GM12878 (cell line): ENCODE results near the gene UBE2D3. TPM values are rescaled to one million over a fixed set of nuclear protein-coding genes. Genes with fewer than 3 reads are reported as not detected.

Experiments used
- ATAC-seq: fragments of 200-7000 bp; cut with Tn5 transposase; 3 replicates; pipeline ENCODE4 v1.9.1; 2020; ENCODE audit warnings: mild to moderate bottlenecking, moderate library complexity
- BruUV-seq: library from RNA; stranded (reverse); fragments of 400-500 nt; replicated peaks from 2 replicates; lab custom pipeline; 2021; lab: Mats Ljungman, UMichigan
- CTCF ChIA-PET: fragments of 300-600 bp; sonication (Branson Sonifier 250); formaldehyde crosslinking; extraction: SDS; loops from one replicate; lab custom pipeline; 2021; ENCODE audit warnings: inconsistent platforms; lab: Yijun Ruan, JAX
- POLR2A ChIA-PET: fragments of 350-600 bp; formaldehyde crosslinking; extraction: SDS; loops from one replicate; lab custom pipeline; 2021; ENCODE audit warnings: inconsistent platforms; lab: Charles Lee
- RAD21 ChIA-PET: fragments of 300-600 bp; sonication (Branson Sonifier 250); formaldehyde crosslinking; loops from one replicate; lab custom pipeline; 2023; ENCODE audit warnings: antibody characterized with exemption; ENCODE audit not compliant: unreplicated experiment; lab: Charles Lee
- SMC1A ChIA-PET: fragments of 300-600 bp; sonication (Branson Sonifier 250); formaldehyde crosslinking; loops from one replicate; lab custom pipeline; 2023; ENCODE audit not compliant: unreplicated experiment, uncharacterized antibody; lab: Charles Lee
- DNase-seq: peaks from one replicate; pipeline ENCODE4 v3.0.0-alpha.2; 2011; ENCODE audit warnings: low read depth, low spot score
- FAIRE-seq: peaks from 3 replicates; lab custom pipeline; 2011; peaks lifted over from hg19 to GRCh38; lab: Jason Lieb, UNC
- H2AFZ ChIP-seq: 2 replicates; pipeline ENCODE4 v1.6.0; 2011; ENCODE audit warnings: low read depth, low read length, control low read depth; ENCODE audit not compliant: control insufficient read depth
- H3K27ac ChIP-seq: 2 replicates; pipeline ENCODE4 v1.5.1; 2011; ENCODE audit warnings: control low read depth; ENCODE audit not compliant: control insufficient read depth, insufficient read depth
- H3K27me3 ChIP-seq, 2 experiments: replicated peaks in 1 of 2; 2 replicates each; pipeline versions ENCODE4 v1.6.0 to v1.6.1; 2011; ENCODE audit warnings: low read length in 1 of 2; ENCODE audit not compliant: control insufficient read depth in 2 of 2, insufficient read depth in 2 of 2
- H3K36me3 ChIP-seq, 2 experiments: 2 replicates each; pipeline ENCODE4 v1.5.1; 2011; ENCODE audit warnings: low read length in 1 of 2; ENCODE audit not compliant: control insufficient read depth in 2 of 2, insufficient read depth in 2 of 2
- H3K4me1 ChIP-seq: 2 replicates; pipeline ENCODE4 v1.6.1; 2011; ENCODE audit warnings: mild to moderate bottlenecking, low read length, moderate library complexity, mixed read lengths; ENCODE audit not compliant: control insufficient read depth, insufficient read depth
- H3K4me2 ChIP-seq: 2 replicates; pipeline ENCODE4 v1.6.0; 2011; ENCODE audit warnings: control low read depth; ENCODE audit not compliant: control insufficient read depth, insufficient read depth
- H3K4me3 ChIP-seq: fragments of 200-600 bp; sonication (generic); 2 replicates; pipeline ENCODE4 v1.5.1; 2016
- H3K79me2 ChIP-seq: 2 replicates; pipeline ENCODE4 v1.6.0; 2011; ENCODE audit warnings: low read length; ENCODE audit not compliant: control insufficient read depth, insufficient read depth
- H3K9ac ChIP-seq: 2 replicates; pipeline ENCODE4 v1.8.0; 2011; ENCODE audit warnings: low read length, control low read depth, mixed read lengths; ENCODE audit not compliant: control insufficient read depth, insufficient read depth
- H3K9me3 ChIP-seq: replicated peaks from 3 replicates; pipeline ENCODE4 v1.5.1; 2011; ENCODE audit warnings: mild to moderate bottlenecking, low read length; ENCODE audit not compliant: control insufficient read depth, insufficient read depth
- H4K20me1 ChIP-seq: 2 replicates; pipeline ENCODE4 v1.6.0; 2011; ENCODE audit not compliant: control insufficient read depth, insufficient read depth
- BACH1 ChIP-seq: fragments of 450-650 bp; IDR thresholded peaks from 2 replicates; pipeline ENCODE4 v1.6.1; 2017; ENCODE audit warnings: mild to moderate bottlenecking, borderline replicate concordance
- EGR1 ChIP-seq, 2 experiments: IDR thresholded peaks; 1 replicate in 1 of 2; 2 replicates in 1 of 2; pipeline ENCODE4 v1.6.1; 2011 to 2012; ENCODE audit warnings: low read depth in 2 of 2, low read length in 2 of 2, borderline replicate concordance in 1 of 2, mild to moderate bottlenecking in 1 of 2, moderate library complexity in 1 of 2
- ESRRA ChIP-seq: IDR thresholded peaks from 2 replicates; pipeline ENCODE4 v1.6.1; 2012; ENCODE audit warnings: mild to moderate bottlenecking, low read length, improper control_type of control experiment
- IRF4 ChIP-seq: IDR thresholded peaks from 2 replicates; pipeline ENCODE4 v1.6.1; 2011; ENCODE audit warnings: low read depth, low read length
- JUNB ChIP-seq: IDR thresholded peaks from 2 replicates; pipeline ENCODE4 v1.6.1; 2016; ENCODE audit warnings: antibody characterized with exemption, mild to moderate bottlenecking
- KLF5 ChIP-seq: fragments of 450-650 bp; IDR thresholded peaks from 2 replicates; pipeline ENCODE4 v1.6.1; 2014; ENCODE audit warnings: mild to moderate bottlenecking; ENCODE audit not compliant: partially characterized antibody
- MTA3 ChIP-seq: IDR thresholded peaks from 2 replicates; pipeline ENCODE4 v1.6.1; 2012; ENCODE audit warnings: low read length, inconsistent platforms, borderline replicate concordance
- POLR2A ChIP-seq: IDR thresholded peaks from 2 replicates; pipeline ENCODE4 v1.6.1; 2011; ENCODE audit warnings: low read depth, mild to moderate bottlenecking, low read length
- SREBF1 ChIP-seq: IDR thresholded peaks from 2 replicates; pipeline ENCODE4 v1.6.1; 2012; ENCODE audit warnings: mild to moderate bottlenecking, low read length
- TCF3 ChIP-seq: IDR thresholded peaks from 2 replicates; pipeline ENCODE4 v1.6.1; 2012; ENCODE audit warnings: low read depth, mild to moderate bottlenecking, low read length, borderline replicate concordance; ENCODE audit not compliant: insufficient read depth
- YBX1 ChIP-seq: fragments of 450-650 bp; IDR thresholded peaks from 2 replicates; pipeline ENCODE4 v1.6.1; 2016; ENCODE audit warnings: antibody characterized with exemption
- ZBED1 ChIP-seq: IDR thresholded peaks from 2 replicates; pipeline ENCODE4 v1.6.1; 2016; ENCODE audit warnings: borderline replicate concordance
- WGBS: methylation state at CpG from one replicate; pipeline ENCODE4 v1.1.6; 2016; ENCODE audit warnings: low lambda C conversion rate; ENCODE audit not compliant: insufficient replicate concordance, insufficient coverage; ENCODE audit errors: missing lambda C conversion rate; 5-methylcytosine and 5-hydroxymethylcytosine counted together
- in situ Hi-C: fragments of 300-500 bp; cut with MboI; formaldehyde crosslinking; loops from 9 replicates; pipeline ENCODE4 v1.14.3; 2018; ENCODE audit warnings: mixed read lengths
- intact Hi-C: fragments of 100-400 bp; cut with micrococcal nuclease; formaldehyde crosslinking; loops from one replicate; pipeline ENCODE4 v1.14.2; 2022; ENCODE audit not compliant: unreplicated experiment
- polyA plus RNA-seq, 11 experiments: library from polyadenylated mRNA; depleted of rRNA in 4 of 11; unstranded in 6 of 11; stranded (reverse) in 5 of 11; fragments of >200 nt; fragmentation: Nextera tagmentation in 4 of 11; fragmentation: Illumina TruSeq in 1 of 11; extraction: Ambion mirVana in 4 of 11; extraction: Trizol in 1 of 11; gene quantifications; 1 replicate in 1 of 11; 2 replicates in 10 of 11; pipeline versions ENCODE4 v1.2.1 to v1.2.3, GENCODE V29; 2011 to 2016; ENCODE audit warnings: inconsistent platforms in 2 of 11, missing spikeins in 2 of 11, low read depth in 1 of 11
- total RNA-seq, 4 experiments: library from RNA; depleted of rRNA in 3 of 4; stranded (reverse); fragments of >200 nt in 3 of 4; fragmentation: Illumina TruSeq in 1 of 4; extraction: Trizol in 1 of 4; gene quantifications; 2 replicates each; pipeline versions ENCODE4 v1.2.1 to v1.2.3, GENCODE V29; 2013 to 2021
- TF ChIP-seq, protein P1 (sequence below): IDR thresholded peaks from 2 replicates; pipeline ENCODE4 v1.6.1; 2011; ENCODE audit warnings: borderline replicate concordance, low read depth, mild to moderate bottlenecking, moderate library complexity, low read length; ENCODE audit not compliant: insufficient read depth, poor library complexity, severe bottlenecking

Gene UBE2D3
- total and polyA plus RNA-seq, 10 of the 15 experiments (the other 5 are each of a cell fraction or from before 2014, with no cell fraction given), result 162 to 572 (median 395) TPM

DNA sequence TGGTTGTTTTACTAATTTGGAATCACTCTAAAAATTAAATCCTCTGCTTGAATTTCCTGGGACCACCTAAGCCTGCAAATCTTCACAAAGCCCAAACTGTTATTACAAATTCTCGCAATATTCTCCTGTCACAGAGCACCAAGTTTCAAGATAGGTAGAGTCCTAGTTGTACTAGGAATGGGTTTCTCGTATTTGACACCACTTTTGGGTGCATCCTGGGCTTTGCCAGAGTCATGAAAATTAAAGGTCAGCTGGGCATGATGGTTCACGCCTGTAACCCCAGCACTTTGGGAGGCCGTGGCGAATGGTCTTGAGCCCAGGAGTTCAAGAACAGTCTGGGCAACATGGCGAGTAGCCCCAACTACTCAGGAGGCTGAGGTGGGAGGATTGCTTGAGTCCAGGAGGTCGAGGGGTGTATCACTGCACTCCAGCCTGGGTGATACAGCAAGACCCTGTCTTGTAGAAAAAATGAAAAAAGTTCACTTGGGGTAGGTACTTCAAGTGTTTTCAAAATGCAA, 36.0 kb downstream of the UBE2D3 start:
- H3K4me2 ChIP-seq, result no peak overlapping the region
- ChIA-PET POLR2A (interaction anchor here (0.7 kb wide), 1 partner anchor 30 kb away, joined by 3 read pairs; no protein-coding TSS in a partner anchor), CTCF (interaction anchor here (0.6 to 0.8 kb wide), 2 partner anchors 21 to 213 kb away, joined by 3 to 4 read pairs; no protein-coding TSS in a partner anchor), RAD21 (interaction anchor here (0.7 kb wide), 1 partner anchor 1491 kb away, joined by 3 read pairs; no protein-coding TSS in a partner anchor), SMC1A (interaction anchor here (0.9 to 1.5 kb wide), 2 partner anchors 12 to 25 kb away, joined by 3 to 6 read pairs; no protein-coding TSS in a partner anchor)
- no peaks in the 10 kb centered on the region; the same call in 1 of the 3 replicates for H3K9me3 ChIP-seq
- no peaks in the 10 kb centered on the region for H3K79me2 ChIP-seq
- WGBS, result 82% methylated on average over 7 of the region's 7 CpGs
- no peak overlapping the region for H3K4me3 ChIP-seq
- no peak for ATAC-seq
- H3K36me3 ChIP-seq, result peaks cover 0 to 25% of the 10 kb centered on the region in 2 experiments; a peak in 3 of 4 replicates
- H2AFZ ChIP-seq, result no peak overlapping the region
- no peak for TF ChIP-seq BACH1
- peak; percentile 47; the same call in 1 of the 2 replicates for TF ChIP-seq POLR2A
- TF ChIP-seq, protein P1, sequence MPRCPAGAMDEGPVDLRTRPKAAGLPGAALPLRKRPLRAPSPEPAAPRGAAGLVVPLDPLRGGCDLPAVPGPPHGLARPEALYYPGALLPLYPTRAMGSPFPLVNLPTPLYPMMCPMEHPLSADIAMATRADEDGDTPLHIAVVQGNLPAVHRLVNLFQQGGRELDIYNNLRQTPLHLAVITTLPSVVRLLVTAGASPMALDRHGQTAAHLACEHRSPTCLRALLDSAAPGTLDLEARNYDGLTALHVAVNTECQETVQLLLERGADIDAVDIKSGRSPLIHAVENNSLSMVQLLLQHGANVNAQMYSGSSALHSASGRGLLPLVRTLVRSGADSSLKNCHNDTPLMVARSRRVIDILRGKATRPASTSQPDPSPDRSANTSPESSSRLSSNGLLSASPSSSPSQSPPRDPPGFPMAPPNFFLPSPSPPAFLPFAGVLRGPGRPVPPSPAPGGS, result peak; percentile 8
- TF ChIP-seq JUNB, result no peak
- TF ChIP-seq ZBED1, result peak; percentile 32; the same call in 1 of the 2 replicates
- TF ChIP-seq MTA3, result 0 out of 2 replicates have a peak, but pooled peaks have one; percentile 27
- TF ChIP-seq TCF3, result no peak
- TF ChIP-seq SREBF1, result no peak
- no peak for TF ChIP-seq IRF4
- no peak for TF ChIP-seq ESRRA
- TF ChIP-seq EGR1 (IDR thresholded peaks at IDR 0.05; ENCODE audit: borderline replicate concordance in 1 of 2, low read depth in 2 of 2, low read length in 2 of 2), result no peak
- TF ChIP-seq KLF5, result no peak
- no peak for TF ChIP-seq YBX1
- TF ChIP-seq, all 136 proteins: peak for 4
- no peak overlapping the region for H3K9ac ChIP-seq
- in situ Hi-C loops (no loop called here), intact Hi-C loops (loop anchor here (10.0 kb wide), 1 partner anchor 167 kb away; no protein-coding TSS in a partner anchor)
- H3K4me1 ChIP-seq, result no peaks in the 10 kb centered on the region
- no peak overlapping the region for H3K27ac ChIP-seq
- no TSS peak for BruUV-seq
- H3K27me3 ChIP-seq, result no peaks in the 10 kb centered on the region
- H4K20me1 ChIP-seq, result no peaks in the 10 kb centered on the region
- FAIRE-seq, result no peak
- DNase-seq, result no peak
